Measurements from ENCODE around the gene CIAO1. TPM values are rescaled to one million over a fixed set of nuclear protein-coding genes. Genes with fewer than 3 reads are reported as not detected.

Gene CIAO1
- total and polyA plus RNA-seq, 2 of the 13 experiments (the other 11 are each of a cell fraction or from before 2014, with no cell fraction given), result 99.3 to 120 TPM

GRCh38 chr2:96251721-96252292 lies 14.2 kb upstream of the CIAO1 start (continued):
- TF ChIP-seq NR2F2 (IDR thresholded peaks at IDR 0.05; ENCODE audit: borderline replicate concordance, low read depth), result no peak
- TF ChIP-seq, protein P1, sequence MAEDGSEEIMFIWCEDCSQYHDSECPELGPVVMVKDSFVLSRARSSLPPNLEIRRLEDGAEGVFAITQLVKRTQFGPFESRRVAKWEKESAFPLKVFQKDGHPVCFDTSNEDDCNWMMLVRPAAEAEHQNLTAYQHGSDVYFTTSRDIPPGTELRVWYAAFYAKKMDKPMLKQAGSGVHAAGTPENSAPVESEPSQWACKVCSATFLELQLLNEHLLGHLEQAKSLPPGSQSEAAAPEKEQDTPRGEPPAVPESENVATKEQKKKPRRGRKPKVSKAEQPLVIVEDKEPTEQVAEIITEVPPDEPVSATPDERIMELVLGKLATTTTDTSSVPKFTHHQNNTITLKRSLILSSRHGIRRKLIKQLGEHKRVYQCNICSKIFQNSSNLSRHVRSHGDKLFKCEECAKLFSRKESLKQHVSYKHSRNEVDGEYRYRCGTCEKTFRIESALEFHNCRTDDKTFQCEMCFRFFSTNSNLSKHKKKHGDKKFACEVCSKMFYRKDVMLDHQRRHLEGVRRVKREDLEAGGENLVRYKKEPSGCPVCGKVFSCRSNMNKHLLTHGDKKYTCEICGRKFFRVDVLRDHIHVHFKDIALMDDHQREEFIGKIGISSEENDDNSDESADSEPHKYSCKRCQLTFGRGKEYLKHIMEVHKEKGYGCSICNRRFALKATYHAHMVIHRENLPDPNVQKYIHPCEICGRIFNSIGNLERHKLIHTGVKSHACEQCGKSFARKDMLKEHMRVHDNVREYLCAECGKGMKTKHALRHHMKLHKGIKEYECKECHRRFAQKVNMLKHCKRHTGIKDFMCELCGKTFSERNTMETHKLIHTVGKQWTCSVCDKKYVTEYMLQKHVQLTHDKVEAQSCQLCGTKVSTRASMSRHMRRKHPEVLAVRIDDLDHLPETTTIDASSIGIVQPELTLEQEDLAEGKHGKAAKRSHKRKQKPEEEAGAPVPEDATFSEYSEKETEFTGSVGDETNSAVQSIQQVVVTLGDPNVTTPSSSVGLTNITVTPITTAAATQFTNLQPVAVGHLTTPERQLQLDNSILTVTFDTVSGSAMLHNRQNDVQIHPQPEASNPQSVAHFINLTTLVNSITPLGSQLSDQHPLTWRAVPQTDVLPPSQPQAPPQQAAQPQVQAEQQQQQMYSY (CRISPR knock-in tag; IDR thresholded peaks at IDR 0.05), result peak; percentile 100
- TF ChIP-seq, protein P2, sequence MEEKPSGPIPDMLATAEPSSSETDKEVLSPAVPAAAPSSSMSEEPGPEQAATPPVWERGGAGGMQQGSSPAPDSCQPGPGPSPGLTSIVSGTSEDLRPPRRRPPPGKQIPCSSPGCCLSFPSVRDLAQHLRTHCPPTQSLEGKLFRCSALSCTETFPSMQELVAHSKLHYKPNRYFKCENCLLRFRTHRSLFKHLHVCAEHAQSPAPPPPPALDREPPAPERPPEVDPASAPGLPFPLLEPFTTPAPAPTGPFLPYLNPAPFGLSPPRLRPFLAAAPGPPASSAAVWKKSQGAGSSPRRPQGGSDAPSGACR (CRISPR knock-in tag; IDR thresholded peaks at IDR 0.05), result no peak
- no peak for TF ChIP-seq RARG (CRISPR knock-in tag; IDR thresholded peaks at IDR 0.05; ENCODE audit: low read depth)
- peak; percentile 53 for TF ChIP-seq NR2C2 (CRISPR knock-in tag; IDR thresholded peaks at IDR 0.05; ENCODE audit: borderline replicate concordance)
- TF ChIP-seq, protein P3, sequence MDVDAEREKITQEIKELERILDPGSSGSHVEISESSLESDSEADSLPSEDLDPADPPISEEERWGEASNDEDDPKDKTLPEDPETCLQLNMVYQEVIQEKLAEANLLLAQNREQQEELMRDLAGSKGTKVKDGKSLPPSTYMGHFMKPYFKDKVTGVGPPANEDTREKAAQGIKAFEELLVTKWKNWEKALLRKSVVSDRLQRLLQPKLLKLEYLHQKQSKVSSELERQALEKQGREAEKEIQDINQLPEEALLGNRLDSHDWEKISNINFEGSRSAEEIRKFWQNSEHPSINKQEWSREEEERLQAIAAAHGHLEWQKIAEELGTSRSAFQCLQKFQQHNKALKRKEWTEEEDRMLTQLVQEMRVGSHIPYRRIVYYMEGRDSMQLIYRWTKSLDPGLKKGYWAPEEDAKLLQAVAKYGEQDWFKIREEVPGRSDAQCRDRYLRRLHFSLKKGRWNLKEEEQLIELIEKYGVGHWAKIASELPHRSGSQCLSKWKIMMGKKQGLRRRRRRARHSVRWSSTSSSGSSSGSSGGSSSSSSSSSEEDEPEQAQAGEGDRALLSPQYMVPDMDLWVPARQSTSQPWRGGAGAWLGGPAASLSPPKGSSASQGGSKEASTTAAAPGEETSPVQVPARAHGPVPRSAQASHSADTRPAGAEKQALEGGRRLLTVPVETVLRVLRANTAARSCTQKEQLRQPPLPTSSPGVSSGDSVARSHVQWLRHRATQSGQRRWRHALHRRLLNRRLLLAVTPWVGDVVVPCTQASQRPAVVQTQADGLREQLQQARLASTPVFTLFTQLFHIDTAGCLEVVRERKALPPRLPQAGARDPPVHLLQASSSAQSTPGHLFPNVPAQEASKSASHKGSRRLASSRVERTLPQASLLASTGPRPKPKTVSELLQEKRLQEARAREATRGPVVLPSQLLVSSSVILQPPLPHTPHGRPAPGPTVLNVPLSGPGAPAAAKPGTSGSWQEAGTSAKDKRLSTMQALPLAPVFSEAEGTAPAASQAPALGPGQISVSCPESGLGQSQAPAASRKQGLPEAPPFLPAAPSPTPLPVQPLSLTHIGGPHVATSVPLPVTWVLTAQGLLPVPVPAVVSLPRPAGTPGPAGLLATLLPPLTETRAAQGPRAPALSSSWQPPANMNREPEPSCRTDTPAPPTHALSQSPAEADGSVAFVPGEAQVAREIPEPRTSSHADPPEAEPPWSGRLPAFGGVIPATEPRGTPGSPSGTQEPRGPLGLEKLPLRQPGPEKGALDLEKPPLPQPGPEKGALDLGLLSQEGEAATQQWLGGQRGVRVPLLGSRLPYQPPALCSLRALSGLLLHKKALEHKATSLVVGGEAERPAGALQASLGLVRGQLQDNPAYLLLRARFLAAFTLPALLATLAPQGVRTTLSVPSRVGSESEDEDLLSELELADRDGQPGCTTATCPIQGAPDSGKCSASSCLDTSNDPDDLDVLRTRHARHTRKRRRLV (CRISPR knock-in tag; IDR thresholded peaks at IDR 0.05), result 0 out of 2 replicates have a peak, but pooled peaks have one; percentile 46
- TF ChIP-seq, protein P4, sequence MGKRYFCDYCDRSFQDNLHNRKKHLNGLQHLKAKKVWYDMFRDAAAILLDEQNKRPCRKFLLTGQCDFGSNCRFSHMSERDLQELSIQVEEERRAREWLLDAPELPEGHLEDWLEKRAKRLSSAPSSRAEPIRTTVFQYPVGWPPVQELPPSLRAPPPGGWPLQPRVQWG (CRISPR knock-in tag; IDR thresholded peaks at IDR 0.05; ENCODE audit: borderline replicate concordance, low read depth), result no peak
- no peak for TF ChIP-seq REXO4 (CRISPR knock-in tag; IDR thresholded peaks at IDR 0.05; ENCODE audit: borderline replicate concordance)
- TF ChIP-seq ZNF660 (CRISPR knock-in tag; IDR thresholded peaks at IDR 0.05; ENCODE audit: borderline replicate concordance, low read depth), result no peak
- TF ChIP-seq PTBP1 (IDR thresholded peaks at IDR 0.05; ENCODE audit: low read depth, low read length, poor library complexity, severe bottlenecking), result no peak
- no peak for TF ChIP-seq TEAD2 (CRISPR knock-in tag; IDR thresholded peaks at IDR 0.05)
- no peak for TF ChIP-seq ZMYM2 (CRISPR knock-in tag; IDR thresholded peaks at IDR 0.05)
- no peak for TF ChIP-seq HOXA9 (CRISPR knock-in tag; IDR thresholded peaks at IDR 0.05; ENCODE audit: borderline replicate concordance)
- no peak for TF ChIP-seq ZNF282 (IDR thresholded peaks at IDR 0.05; ENCODE audit: partially characterized antibody)
- no peak for TF ChIP-seq SATB2 (CRISPR knock-in tag; IDR thresholded peaks at IDR 0.05)
- peak; percentile 77 for TF ChIP-seq ZNF331 (CRISPR knock-in tag; IDR thresholded peaks at IDR 0.05)
- no peak for TF ChIP-seq ZNF260 (CRISPR knock-in tag; IDR thresholded peaks at IDR 0.05; ENCODE audit: borderline replicate concordance, low read depth)

Measured in HepG2 (cell line).